NCI-H1417 treated with DMSO at 0.1 percent for 48 hours (cell line): Measurements from ENCODE around the gene TAAR9.

ENCODE experiments used
- DNase-seq: peaks from one replicate; lab custom pipeline; 2025; lab: John Stamatoyannopoulos, UW

Gene TAAR9, protein sequence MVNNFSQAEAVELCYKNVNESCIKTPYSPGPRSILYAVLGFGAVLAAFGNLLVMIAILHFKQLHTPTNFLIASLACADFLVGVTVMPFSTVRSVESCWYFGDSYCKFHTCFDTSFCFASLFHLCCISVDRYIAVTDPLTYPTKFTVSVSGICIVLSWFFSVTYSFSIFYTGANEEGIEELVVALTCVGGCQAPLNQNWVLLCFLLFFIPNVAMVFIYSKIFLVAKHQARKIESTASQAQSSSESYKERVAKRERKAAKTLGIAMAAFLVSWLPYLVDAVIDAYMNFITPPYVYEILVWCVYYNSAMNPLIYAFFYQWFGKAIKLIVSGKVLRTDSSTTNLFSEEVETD

GRCh38 chr6:132537977-132538376 is at the start of gene TAAR9:
Gene TAAR9, plus strand, starts transcription at chr6:132538277. Its CDS starts 13 bp downstream, at chr6:132538290.
- DNase-seq = no peak

- DNase-seq = no peak
Measured at GRCh38 chr6:132489376-132489775, 48.7 kb upstream of the TAAR9 start.

DNA sequence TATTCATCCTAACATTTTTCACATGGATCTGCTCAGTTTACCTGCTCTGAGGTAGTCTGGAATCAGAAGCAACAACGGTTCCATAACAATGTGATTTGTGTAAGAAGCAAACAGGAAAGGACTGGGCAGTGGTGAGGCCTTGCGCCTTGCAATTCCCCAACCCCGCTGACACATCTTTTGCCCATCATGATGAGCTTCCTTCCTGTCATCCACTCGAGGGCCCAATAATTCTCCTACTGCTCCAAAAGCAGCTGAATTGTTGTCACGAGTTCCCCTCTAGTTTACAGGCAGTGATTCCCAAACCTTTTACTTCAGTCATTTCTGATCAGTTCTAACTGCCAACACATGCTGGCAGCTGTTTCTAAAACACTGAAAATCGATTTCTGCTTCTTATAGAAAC is 48.1 kb upstream of the TAAR9 start:
- no peak for DNase-seq

- no peak for DNase-seq
Measured at GRCh38 chr6:132490478-132491204, 47.4 kb upstream of the TAAR9 start.

GRCh38 chr6:132491303-132491702 is 46.8 kb upstream of the TAAR9 start:
- DNase-seq = no peak

DNA sequence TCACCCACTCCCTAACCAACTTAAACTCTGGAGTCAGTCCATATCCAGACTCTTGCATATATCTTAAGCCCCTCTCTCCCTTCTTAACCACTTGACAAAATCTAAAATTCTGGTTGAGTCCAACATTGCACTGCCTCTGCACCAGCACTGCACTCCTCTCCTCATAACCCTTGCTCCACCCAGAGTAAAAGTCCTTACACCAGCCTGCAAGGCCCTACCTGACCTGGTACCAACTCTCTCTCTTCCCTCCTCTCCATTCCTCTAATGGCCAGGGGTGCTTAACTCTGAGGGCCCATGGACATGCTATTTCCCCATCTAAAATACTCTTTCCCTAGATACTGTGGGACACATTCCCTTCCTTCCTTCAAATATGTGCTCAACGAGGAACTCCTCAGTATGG is 46.2 kb upstream of the TAAR9 start:
- no peak for DNase-seq

- DNase-seq = no peak
Measured at GRCh38 chr6:132494954-132495353, 43.1 kb upstream of the TAAR9 start.

GRCh38 chr6:132495604-132496079 is 42.4 kb upstream of the TAAR9 start:
- DNase-seq = no peak

DNA sequence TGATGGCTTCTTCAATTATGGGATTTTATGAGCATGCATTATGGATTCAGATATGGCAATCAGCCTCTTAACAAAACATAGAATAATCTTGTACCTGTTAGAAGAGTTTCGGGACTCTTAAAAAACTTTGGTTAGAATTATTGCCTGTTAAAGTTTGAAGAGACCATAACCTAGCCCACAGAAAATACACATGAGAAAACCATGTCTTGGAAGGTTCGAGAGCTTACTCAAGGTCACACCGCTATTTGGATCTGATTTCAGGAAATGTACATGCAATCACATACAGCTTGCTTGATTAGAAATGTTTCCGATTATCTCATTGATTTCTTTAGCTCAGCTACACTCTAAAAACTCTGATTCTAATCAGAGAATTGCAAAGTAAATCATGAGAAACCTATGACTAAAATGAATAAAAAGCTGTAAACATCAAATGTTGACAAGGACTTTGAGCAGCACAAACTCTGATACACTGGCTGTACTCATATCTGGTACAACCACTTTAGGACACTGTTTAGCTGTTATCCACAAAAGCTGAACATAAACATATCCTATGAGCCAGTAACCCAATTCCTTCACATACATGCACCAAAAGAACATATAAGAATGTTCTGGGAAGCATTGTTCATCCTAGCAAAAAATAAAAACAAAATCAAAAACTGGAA is 41.4 kb upstream of the TAAR9 start:
- DNase-seq = no peak

DNA sequence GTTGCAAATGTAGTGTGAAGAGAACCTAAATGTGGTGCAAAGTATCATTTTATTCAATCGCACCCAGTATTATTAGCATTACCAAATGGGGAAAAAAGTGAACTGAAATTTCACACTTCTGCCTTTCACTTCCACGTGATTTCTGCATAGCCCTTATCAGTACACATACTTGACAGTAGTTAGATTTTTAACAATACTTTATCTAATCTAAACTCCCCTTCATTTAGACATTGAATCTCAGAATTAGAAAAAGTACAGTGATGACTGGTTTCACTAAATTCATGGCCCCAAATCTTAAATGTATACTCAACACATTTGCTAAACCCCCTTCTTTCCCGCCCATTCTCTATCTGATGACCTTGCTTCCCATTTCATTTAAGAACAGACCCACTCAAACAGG is 39.4 kb upstream of the TAAR9 start:
- no peak for DNase-seq

DNA sequence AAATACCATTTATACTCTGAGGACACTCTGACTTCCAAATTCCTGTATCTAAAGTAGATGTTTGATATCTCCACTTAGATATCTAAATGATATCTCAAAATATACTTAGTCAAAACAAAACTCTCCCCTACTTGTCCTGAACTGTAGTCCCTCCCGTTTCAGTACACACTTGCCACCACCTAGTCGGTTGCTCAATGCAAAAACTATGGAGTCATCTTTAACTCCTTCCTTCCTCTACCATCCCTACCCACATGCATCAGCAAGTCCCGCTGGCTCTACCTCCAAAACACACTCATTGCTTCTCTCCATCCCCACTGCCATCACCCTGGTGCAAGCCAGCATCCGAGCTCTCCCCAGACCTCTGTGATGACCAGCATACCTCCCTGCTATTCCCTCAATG is 38.3 kb upstream of the TAAR9 start:
- DNase-seq = no peak

- DNase-seq = no peak
Measured at GRCh38 chr6:132504757-132505156, 33.3 kb upstream of the TAAR9 start.

- DNase-seq = no peak
Measured at GRCh38 chr6:132505158-132505557, 32.9 kb upstream of the TAAR9 start.

DNA sequence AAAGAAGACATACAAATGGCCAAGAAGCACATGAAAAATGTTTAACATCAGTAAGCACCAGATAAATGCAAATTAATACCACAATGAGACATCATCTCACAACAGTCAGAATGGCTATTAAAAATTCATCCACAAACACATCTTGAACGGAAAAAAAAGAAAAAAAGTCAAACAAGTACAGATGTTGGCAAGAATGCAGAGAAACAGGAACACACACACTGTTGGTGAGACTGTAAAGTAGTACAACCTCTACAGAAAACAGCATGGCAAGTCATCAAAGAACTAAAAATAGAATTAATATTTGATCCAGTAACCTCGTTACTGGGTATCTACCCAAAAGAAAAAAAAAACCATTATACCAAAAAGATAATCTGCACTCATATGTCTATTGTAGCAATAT is 31.6 kb upstream of the TAAR9 start:
- DNase-seq = no peak

DNA sequence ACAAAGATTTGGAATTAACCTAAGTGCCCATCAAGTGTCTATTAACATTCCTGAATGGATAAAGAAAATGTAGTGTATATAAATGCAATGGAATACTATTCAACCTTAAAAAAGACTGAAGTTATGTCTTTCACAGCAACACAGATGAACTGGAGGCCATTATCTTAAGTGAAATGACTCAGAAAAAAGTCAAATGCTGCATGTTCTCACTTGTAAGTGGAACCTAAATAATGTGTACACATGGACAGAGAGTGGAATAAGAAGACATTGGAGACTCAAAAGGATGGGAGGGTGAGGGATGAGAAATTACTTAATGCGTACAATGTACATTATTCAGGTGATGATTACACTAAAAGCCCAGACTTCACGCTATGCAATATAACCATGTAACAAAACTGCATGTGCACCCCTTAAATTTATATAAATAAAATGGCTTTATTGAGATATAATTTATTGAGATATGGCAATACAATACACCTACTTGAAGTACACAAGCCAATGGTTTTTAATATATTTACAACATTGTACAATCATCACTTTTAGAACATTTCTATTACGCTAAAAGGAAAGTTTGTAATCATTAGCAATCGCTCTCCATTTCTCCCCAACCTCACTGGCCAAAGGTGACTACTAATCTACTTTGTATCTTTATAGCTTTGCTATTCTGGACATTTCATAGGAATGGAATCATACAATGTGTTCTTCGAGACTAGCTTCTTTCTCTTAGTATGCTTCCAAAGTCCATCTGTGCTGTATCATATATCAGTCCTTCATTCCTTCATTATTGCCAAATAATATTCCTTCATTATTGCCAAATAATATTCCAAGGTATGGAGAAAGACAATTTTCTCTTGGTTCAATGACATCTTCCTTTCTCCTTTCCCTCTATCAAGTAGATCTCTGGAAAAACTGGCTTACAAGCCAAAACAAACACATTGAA is 30.9 kb upstream of the TAAR9 start:
- no peak for DNase-seq

GRCh38 chr6:132511210-132511830 is 26.8 kb upstream of the TAAR9 start:
- DNase-seq = no peak

- DNase-seq = no peak
Measured at GRCh38 chr6:132511831-132512220, 26.3 kb upstream of the TAAR9 start.

DNA sequence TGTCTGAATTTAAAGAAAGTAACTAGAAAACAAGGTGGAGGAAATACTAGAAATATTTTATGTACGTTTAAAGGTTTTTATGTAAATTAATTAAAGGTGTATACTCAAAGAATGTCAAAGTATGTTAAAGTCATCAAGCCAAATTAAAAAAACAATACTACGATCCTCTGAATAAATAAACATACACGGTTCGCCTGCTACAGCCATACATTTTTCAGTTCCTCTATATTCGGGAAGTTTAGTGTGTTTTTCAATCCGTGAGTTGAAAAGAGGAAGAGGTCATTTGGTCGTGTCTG is 25.8 kb upstream of the TAAR9 start:
- no peak for DNase-seq

GRCh38 chr6:132512638-132513632 is 25.1 kb upstream of the TAAR9 start, which contains the start of gene STX7:
Gene STX7, minus strand, starts transcription at chr6:132513116. Its CDS starts 9,586 bp downstream, at chr6:132503530.
- DNase-seq = peak; percentile 84
